Measurements from ENCODE around the gene KLHDC3. TPM values are rescaled to one million over a fixed set of nuclear protein-coding genes. Genes with fewer than 3 reads are reported as not detected.

KLHDC3 gene
- total and polyA plus RNA-seq, 9 of the 15 experiments (the other 6 are each of a cell fraction or from before 2014, with no cell fraction given) = 4.5 to 171 (median 107) TPM

- TF ChIP-seq SFPQ (IDR thresholded peaks at IDR 0.05; ENCODE audit: low read depth, low read length) (no peak), CREB3L1 (IDR thresholded peaks at IDR 0.05; ENCODE audit: borderline replicate concordance, low read depth) (peak; percentile 99), HNRNPH1 (optimal IDR thresholded peaks at IDR 0.05; ENCODE audit: low read depth, low read length) (no peak), NR2C2 (CRISPR knock-in tag; IDR thresholded peaks at IDR 0.05) (0 out of 2 replicates have a peak, but pooled peaks have one; percentile 21), NR2C2 (tag; IDR thresholded peaks at IDR 0.05) (peak; percentile 81; the same call in 1 of the 2 replicates), SUPT5H (IDR thresholded peaks at IDR 0.05) (peak; percentile 73), FOXJ2 (tag; IDR thresholded peaks at IDR 0.05) (peak; percentile 55; the same call in 1 of the 2 replicates), ADNP (tag; IDR thresholded peaks at IDR 0.05) (no peak), ARID3B (CRISPR knock-in tag; IDR thresholded peaks at IDR 0.05; ENCODE audit: borderline replicate concordance) (no peak), GABPB1 (CRISPR knock-in tag; IDR thresholded peaks at IDR 0.05) (peak; percentile 92), ZNF75A (CRISPR knock-in tag; IDR thresholded peaks at IDR 0.05) (no peak), FOXK2 (conservative IDR thresholded peaks at IDR 0.05 in 1 of 2, IDR thresholded peaks at IDR 0.05 in 1 of 2; ENCODE audit: low read depth in 2 of 2) (peak; percentile 98 to 100), HMBOX1 (IDR thresholded peaks at IDR 0.05) (peak; percentile 39; the same call in 1 of the 2 replicates), ZNF24 (IDR thresholded peaks at IDR 0.05) (no peak), SMAD1 (IDR thresholded peaks at IDR 0.05; ENCODE audit: low read depth, low read length, partially characterized antibody) (peak; percentile 17), MAX (CRISPR knock-in tag; IDR thresholded peaks at IDR 0.05) (peak; percentile 99), CEBPB (tag; IDR thresholded peaks at IDR 0.05) (no peak), MCM3 (IDR thresholded peaks at IDR 0.05) (no peak), ZC3H11A (IDR thresholded peaks at IDR 0.05; ENCODE audit: low read depth, low read length) (no peak), POU5F1 (IDR thresholded peaks at IDR 0.05; ENCODE audit: borderline replicate concordance, low read depth, low read length, partially characterized antibody) (peak; percentile 61), ETV1 (tag; conservative IDR thresholded peaks at IDR 0.05; ENCODE audit: low read depth) (peak; percentile 89), GTF2A2 (tag; IDR thresholded peaks at IDR 0.05) (no peak)
These were observed at the start of gene KLHDC3, which contains the start of gene MEA1 (continued) for GRCh38 chr6:43013843-43014433.
